ENCODE measurements around the gene HEXD. TPM values are rescaled to one million over a fixed set of nuclear protein-coding genes. Genes with fewer than 3 reads are reported as not detected.

HEXD gene
- total RNA-seq, 1 experiment from 2014 or later = 16.2 TPM

DNA sequence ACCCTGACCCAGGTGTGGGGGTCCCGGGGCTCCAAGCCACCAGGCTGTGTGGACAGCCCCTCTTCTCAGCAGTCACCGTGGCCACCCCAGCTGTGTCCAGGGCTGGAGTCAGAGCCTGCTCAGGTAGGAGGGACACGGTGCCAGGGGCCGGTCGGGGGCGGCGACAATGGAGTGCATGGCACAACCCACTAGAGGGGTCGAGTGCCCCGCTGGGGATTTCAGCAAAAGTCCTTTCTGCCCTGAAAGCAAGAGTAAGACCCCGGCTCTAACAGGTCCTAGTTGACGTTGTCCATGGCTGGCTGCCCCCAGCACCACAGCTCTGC is 35.3 kb upstream of the HEXD start:
- POLR2A ChIA-PET = interaction anchor here (2.1 kb wide), 1 partner anchor 17 kb away, joined by 5 read pairs; no protein-coding TSS in a partner anchor
- no peak overlapping the region for H3K27ac Mint-ChIP-seq (ENCODE audit: low read depth, unreplicated experiment)

DNA sequence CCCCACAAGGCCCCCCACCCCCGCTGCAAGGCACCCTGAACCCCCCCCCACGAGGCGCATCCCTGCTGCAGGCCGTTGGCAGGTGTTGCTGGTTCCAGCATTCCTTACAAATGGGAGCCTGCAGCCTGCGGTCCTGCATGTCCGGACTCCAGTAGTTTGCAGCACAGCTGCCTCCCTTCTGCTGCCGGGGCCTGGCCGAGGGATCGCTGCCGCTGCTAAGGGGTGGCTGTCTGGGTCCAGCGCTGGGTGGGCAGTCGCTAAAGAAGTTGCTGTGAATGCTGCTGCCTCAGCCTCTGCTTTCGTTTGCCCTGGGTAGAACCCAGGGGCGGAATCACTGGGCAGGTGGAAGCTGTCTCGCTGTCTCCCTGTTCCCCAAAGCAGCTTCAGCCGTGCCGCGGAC is 34.7 kb upstream of the HEXD start:
- CTCF ChIA-PET = interaction anchor here (0.9 to 1.9 kb wide), 2 partner anchors 11 to 168 kb away, joined by 3 to 7 read pairs; no protein-coding TSS in a partner anchor
- Mint-ChIP-seq H3K9me3 (ENCODE audit: unreplicated experiment) (no peaks in the 10 kb centered on the region), H3K27ac (ENCODE audit: low read depth, unreplicated experiment) (no peak overlapping the region), H3K4me3 (ENCODE audit: unreplicated experiment) (no peak overlapping the region), H3K36me3 (ENCODE audit: insufficient read depth, unreplicated experiment) (no peaks in the 10 kb centered on the region), H3K4me1 (ENCODE audit: insufficient read depth, unreplicated experiment) (peaks cover 20% of the 10 kb centered on the region), H3K27me3 (ENCODE audit: insufficient read depth, unreplicated experiment) (peaks cover 45% of the 10 kb centered on the region)
- no TSS peak for BruUV-seq (replicated peaks)
- no peak for DNase-seq (ENCODE audit: unreplicated experiment)
- intact Hi-C loops (cut with micrococcal nuclease) = loop anchor here (10.0 kb wide), 1 partner anchor 171 kb away; no protein-coding TSS in a partner anchor
- TF ChIP-seq, protein P1, sequence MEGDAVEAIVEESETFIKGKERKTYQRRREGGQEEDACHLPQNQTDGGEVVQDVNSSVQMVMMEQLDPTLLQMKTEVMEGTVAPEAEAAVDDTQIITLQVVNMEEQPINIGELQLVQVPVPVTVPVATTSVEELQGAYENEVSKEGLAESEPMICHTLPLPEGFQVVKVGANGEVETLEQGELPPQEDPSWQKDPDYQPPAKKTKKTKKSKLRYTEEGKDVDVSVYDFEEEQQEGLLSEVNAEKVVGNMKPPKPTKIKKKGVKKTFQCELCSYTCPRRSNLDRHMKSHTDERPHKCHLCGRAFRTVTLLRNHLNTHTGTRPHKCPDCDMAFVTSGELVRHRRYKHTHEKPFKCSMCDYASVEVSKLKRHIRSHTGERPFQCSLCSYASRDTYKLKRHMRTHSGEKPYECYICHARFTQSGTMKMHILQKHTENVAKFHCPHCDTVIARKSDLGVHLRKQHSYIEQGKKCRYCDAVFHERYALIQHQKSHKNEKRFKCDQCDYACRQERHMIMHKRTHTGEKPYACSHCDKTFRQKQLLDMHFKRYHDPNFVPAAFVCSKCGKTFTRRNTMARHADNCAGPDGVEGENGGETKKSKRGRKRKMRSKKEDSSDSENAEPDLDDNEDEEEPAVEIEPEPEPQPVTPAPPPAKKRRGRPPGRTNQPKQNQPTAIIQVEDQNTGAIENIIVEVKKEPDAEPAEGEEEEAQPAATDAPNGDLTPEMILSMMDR (IDR thresholded peaks at IDR 0.05; ENCODE audit: unreplicated experiment) = no peak
- POLR2A ChIA-PET = interaction anchor here (1.6 to 2.1 kb wide), 2 partner anchors 17 to 146 kb away, joined by 4 to 5 read pairs; no protein-coding TSS in a partner anchor

More for the DNA sequence above, 35.3 kb upstream of the HEXD start:
- Mint-ChIP-seq H3K4me3 (ENCODE audit: unreplicated experiment) (no peak overlapping the region), H3K4me1 (ENCODE audit: insufficient read depth, unreplicated experiment) (peaks cover 18% of the 10 kb centered on the region), H3K9me3 (ENCODE audit: unreplicated experiment) (no peaks in the 10 kb centered on the region), H3K36me3 (ENCODE audit: insufficient read depth, unreplicated experiment) (no peaks in the 10 kb centered on the region), H3K27me3 (ENCODE audit: insufficient read depth, unreplicated experiment) (peaks cover 42% of the 10 kb centered on the region)
- intact Hi-C loops (cut with micrococcal nuclease) = loop anchor here (10.0 kb wide), 1 partner anchor 172 kb away; no protein-coding TSS in a partner anchor
- no peak for DNase-seq (ENCODE audit: unreplicated experiment)
- TF ChIP-seq, protein P1 (IDR thresholded peaks at IDR 0.05; ENCODE audit: unreplicated experiment) = no peak
- BruUV-seq (replicated peaks) = no TSS peak
- CTCF ChIA-PET = no interaction called here

- no peak for DNase-seq (ENCODE audit: unreplicated experiment)
- intact Hi-C loops (cut with micrococcal nuclease) = loop anchor here (10.0 kb wide), 1 partner anchor 171 kb away; no protein-coding TSS in a partner anchor
- Mint-ChIP-seq H3K27ac (ENCODE audit: low read depth, unreplicated experiment) (no peak overlapping the region), H3K36me3 (ENCODE audit: insufficient read depth, unreplicated experiment) (no peaks in the 10 kb centered on the region), H3K4me3 (ENCODE audit: unreplicated experiment) (no peak overlapping the region), H3K9me3 (ENCODE audit: unreplicated experiment) (no peaks in the 10 kb centered on the region), H3K4me1 (ENCODE audit: insufficient read depth, unreplicated experiment) (peaks cover 15% of the 10 kb centered on the region), H3K27me3 (ENCODE audit: insufficient read depth, unreplicated experiment) (peaks cover 37% of the 10 kb centered on the region)
- TF ChIP-seq, protein P1 (IDR thresholded peaks at IDR 0.05; ENCODE audit: unreplicated experiment) = no peak
- BruUV-seq (replicated peaks) = no TSS peak
- ChIA-PET CTCF (interaction anchor here (0.7 to 1.9 kb wide), 8 partner anchors 9 to 314 kb away, joined by 3 to 7 read pairs (median 4); partner anchors contain the start of gene RAB40B), POLR2A (interaction anchor here (0.7 to 2.1 kb wide), 9 partner anchors 16 to 151 kb away, joined by 3 to 11 read pairs (median 4); partner anchors contain the start of gene SECTM1)
Observed at GRCh38 chr17:82384051-82384729, 34.0 kb upstream of the HEXD start.

DNA sequence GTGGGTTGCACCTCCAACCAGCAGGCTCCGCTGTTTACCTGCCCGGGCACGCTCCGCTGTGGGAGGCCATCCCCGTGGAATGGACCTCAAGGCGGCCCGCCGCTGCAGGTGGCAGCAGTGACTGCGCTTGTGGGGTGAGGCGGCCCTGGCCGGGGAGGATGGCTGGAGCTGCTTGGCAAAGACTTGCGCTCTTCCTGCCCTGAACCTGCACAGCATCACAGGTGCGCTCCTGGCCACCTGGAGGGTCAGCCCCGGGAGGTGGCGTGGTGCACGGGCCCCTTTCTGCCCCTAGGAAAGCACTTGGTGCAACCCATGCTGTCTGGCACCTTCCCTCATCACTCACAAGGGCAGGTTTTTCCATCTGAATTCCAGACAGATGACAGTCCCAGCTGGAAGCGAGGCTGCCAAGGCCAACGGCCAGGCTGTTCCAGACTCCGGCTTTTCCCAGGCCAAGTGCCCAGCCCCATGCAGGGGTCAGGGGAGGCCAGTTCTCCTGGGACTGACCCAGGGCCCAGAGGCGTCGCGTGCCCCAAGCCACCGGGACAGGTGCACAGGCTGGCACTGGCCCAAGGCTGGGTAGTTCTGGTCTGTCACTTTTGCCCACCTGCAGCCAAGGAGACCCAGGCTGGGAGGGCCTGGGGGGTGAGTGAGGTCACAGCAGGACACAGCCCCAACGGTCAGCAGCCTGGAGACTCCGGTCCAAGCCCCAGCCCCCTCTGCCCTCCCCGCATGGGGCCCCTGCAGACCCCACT is 33.2 kb upstream of the HEXD start:
- H3K36me3 Mint-ChIP-seq (ENCODE audit: insufficient read depth, unreplicated experiment) = no peaks in the 10 kb centered on the region
- BruUV-seq (replicated peaks) = no TSS peak
- H3K27ac Mint-ChIP-seq (ENCODE audit: low read depth, unreplicated experiment) = no peak overlapping the region
- TF ChIP-seq, protein P1 (IDR thresholded peaks at IDR 0.05; ENCODE audit: unreplicated experiment) = peak; percentile 28
- no peak overlapping the region for H3K4me3 Mint-ChIP-seq (ENCODE audit: unreplicated experiment)
- ChIA-PET CTCF (interaction anchor here (0.6 to 1.9 kb wide), 9 partner anchors 9 to 313 kb away, joined by 3 to 7 read pairs (median 4); partner anchors contain the start of gene RAB40B), POLR2A (interaction anchor here (0.7 to 2.1 kb wide), 9 partner anchors 15 to 150 kb away, joined by 3 to 11 read pairs (median 4); partner anchors contain the start of gene SECTM1)
- DNase-seq (ENCODE audit: unreplicated experiment) = peak; percentile 73
- peaks cover 30% of the 10 kb centered on the region for H3K27me3 Mint-ChIP-seq (ENCODE audit: insufficient read depth, unreplicated experiment)
- peaks cover 15% of the 10 kb centered on the region for H3K4me1 Mint-ChIP-seq (ENCODE audit: insufficient read depth, unreplicated experiment)
- no peaks in the 10 kb centered on the region for H3K9me3 Mint-ChIP-seq (ENCODE audit: unreplicated experiment)
- intact Hi-C loops (cut with micrococcal nuclease) = loop anchor here (10.0 kb wide), 1 partner anchor 170 kb away; no protein-coding TSS in a partner anchor
